ENCODE measurements around the gene SKAP1. TPM values are rescaled to one million over a fixed set of nuclear protein-coding genes. Genes with fewer than 3 reads are reported as not detected.

SKAP1 gene
- total RNA-seq, 3 donors from 2014 or later = 2.2 to 3.2 (median 2.4) TPM

- H3K36me3 ChIP-seq (ENCODE audit: low read depth) = no peaks in the 10 kb centered on the region
- no peak for TF ChIP-seq CTCF (IDR thresholded peaks at IDR 0.05)
- no peaks in the 10 kb centered on the region for H3K9me3 ChIP-seq
- H3K4me1 ChIP-seq (ENCODE audit: low read depth) = no peaks in the 10 kb centered on the region
- ATAC-seq (no peak), DNase-seq (no peak)
- H3K4me3 ChIP-seq = no peak overlapping the region
- intact Hi-C loops (cut with DNase I, micrococcal nuclease) = no loop called here
These were observed 304.0 kb downstream of the SKAP1 start for GRCh38 chr17:48125829-48126531.

GRCh38 chr17:48123776-48124388 is 306.1 kb downstream of the SKAP1 start:
- ATAC-seq = no peak
- intact Hi-C loops (cut with DNase I, micrococcal nuclease) = no loop called here
- Histone ChIP-seq H3K9me3 (no peaks in the 10 kb centered on the region), H3K4me1 (ENCODE audit: low read depth) (no peaks in the 10 kb centered on the region), H3K4me3 (no peak overlapping the region), H3K36me3 (ENCODE audit: low read depth) (no peaks in the 10 kb centered on the region)
- DNase-seq = no peak
- no peak for TF ChIP-seq CTCF (IDR thresholded peaks at IDR 0.05)

DNA sequence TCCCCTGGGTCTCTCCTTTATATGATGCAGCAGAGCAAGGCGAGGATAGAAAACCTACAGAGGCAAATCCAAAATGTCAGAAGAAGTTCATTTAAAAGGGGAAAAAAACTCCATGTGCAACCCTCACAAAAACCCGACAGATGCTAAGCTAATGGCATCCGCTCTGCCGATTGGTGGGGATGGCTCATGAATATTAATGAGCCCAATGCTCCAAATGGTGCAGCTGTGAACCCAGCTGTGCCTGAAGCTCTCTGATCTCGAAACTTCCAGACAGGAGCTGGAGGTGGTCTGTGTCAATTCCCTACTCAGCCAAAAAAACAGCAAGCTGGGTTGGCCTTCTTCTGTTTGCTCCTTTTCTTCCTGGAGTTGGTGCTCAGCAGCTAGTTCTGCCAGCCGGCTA is 306.9 kb downstream of the SKAP1 start:
- intact Hi-C loops (cut with DNase I, micrococcal nuclease) = no loop called here
- ATAC-seq (no peak), DNase-seq (no peak)
- H3K4me1 ChIP-seq (ENCODE audit: low read depth) = no peaks in the 10 kb centered on the region
- H3K36me3 ChIP-seq (ENCODE audit: low read depth) = no peaks in the 10 kb centered on the region
- H3K4me3 ChIP-seq = no peak overlapping the region
- no peaks in the 10 kb centered on the region for H3K9me3 ChIP-seq
- no peak for TF ChIP-seq CTCF (IDR thresholded peaks at IDR 0.05)

DNA sequence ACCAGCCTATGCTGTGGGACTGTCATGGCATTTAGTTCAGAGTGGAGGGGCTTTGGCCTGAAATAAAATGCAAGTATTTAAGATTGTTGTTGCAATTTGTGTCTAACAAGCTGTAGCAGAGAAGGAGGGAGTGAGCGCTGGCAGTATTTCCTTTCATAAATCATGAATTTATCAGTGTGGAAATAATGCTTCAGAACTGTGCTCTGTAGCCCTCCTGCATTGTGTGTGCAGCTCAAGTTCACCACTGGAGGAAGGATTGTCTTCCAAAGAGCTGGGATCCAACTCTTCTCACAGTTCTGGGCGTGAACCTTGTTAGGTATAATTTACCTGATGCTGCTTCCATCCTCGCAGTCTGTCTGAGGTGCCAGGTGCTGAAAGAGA is 307.4 kb downstream of the SKAP1 start:
- no peak overlapping the region for H3K4me3 ChIP-seq
- ATAC-seq = no peak
- no peaks in the 10 kb centered on the region for H3K4me1 ChIP-seq (ENCODE audit: low read depth)
- TF ChIP-seq CTCF (IDR thresholded peaks at IDR 0.05) = no peak
- no peaks in the 10 kb centered on the region for H3K9me3 ChIP-seq
- intact Hi-C loops (cut with DNase I, micrococcal nuclease) = no loop called here
- H3K36me3 ChIP-seq (ENCODE audit: low read depth) = no peaks in the 10 kb centered on the region
- DNase-seq = no peak

DNA sequence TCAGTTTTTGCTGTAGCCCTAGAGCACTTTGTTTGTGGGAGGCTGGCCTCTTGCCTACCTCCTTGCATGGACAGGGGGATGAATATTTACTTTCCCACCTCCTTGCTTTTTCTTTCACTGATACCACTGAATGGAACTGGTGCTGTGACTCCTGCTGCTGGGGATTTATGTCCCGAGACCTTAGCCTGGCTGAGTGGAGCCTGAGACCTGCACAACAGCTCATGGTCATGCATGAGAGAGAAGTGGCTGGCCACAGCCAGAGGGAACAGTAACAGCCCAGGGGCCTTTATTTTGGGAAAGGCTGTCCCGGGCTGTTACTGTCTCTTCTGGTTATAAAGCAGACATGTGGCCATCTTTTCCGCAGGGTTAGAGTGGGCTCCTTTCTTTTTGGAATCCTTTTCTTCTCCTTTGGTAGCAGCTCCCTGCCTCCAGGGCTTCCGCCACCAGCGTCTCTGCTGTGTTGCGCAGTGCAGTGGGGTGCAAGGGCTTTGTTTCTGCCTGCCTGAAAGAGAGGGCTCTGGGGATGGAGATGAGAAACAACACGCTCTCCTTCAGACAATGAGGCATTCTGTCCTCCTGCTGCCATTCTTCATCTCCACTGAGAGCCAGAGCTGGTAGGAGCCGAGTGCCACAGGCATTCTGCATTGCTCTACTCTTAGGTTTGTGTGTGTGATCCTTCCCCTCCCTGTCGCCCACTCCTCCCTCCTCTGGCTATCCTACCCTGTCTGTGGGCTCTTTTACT is 307.9 kb downstream of the SKAP1 start:
- TF ChIP-seq CTCF (IDR thresholded peaks at IDR 0.05) = no peak
- Histone ChIP-seq H3K9me3 (no peaks in the 10 kb centered on the region), H3K4me3 (no peak overlapping the region), H3K36me3 (ENCODE audit: low read depth) (no peaks in the 10 kb centered on the region), H3K4me1 (ENCODE audit: low read depth) (no peaks in the 10 kb centered on the region)
- no peak for DNase-seq
- no peak for ATAC-seq
- intact Hi-C loops (cut with DNase I, micrococcal nuclease) = no loop called here

Data from mucosa of descending colon (tissue), 3 donors.